NCI-H82 (cell line): Measurements from ENCODE around the gene CDH4.

ENCODE experiments used
- DNase-seq: peaks from one replicate; lab custom pipeline; 2025; lab: John Stamatoyannopoulos, UW

CDH4 gene

GRCh38 chr20:61754976-61755778, 503.1 kb downstream of the CDH4 start:
- DNase-seq = no peak

GRCh38 chr20:61755971-61756845, 504.1 kb downstream of the CDH4 start:
- no peak for DNase-seq

DNA sequence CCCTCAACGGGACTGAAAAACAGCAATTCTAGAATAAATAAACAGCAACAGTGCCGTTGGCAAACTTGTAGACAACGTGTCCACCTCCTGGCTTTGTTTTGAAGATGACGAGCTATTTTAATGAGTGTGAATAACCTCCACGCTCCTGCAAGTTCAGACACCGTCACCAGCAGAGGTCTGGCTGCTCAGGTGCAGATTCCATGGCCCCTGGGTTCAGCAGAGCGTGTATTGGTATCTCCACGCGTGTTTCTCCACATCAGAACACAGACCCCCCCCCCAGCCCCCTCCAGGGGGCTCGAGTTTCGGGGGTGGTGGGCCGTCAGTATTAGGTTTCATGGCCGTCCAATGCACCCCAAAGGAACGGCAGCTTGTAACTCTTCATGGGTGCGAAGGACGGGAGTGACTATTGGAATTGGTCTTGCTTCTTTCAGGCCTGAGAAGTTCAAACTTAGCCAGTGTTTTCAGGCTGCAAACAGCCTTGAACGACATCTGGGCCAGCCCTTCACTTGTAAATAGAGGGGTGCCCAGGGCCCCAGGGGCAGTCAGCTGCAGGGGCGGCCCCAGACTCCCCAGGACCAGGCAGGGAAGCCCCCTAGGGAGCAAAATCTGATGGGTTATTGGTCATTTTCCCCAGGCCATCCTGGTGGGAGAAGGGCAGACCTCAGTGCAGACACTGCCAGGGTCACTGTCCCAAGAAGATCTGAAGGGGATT, 505.1 kb downstream of the CDH4 start:
- no peak for DNase-seq

DNA sequence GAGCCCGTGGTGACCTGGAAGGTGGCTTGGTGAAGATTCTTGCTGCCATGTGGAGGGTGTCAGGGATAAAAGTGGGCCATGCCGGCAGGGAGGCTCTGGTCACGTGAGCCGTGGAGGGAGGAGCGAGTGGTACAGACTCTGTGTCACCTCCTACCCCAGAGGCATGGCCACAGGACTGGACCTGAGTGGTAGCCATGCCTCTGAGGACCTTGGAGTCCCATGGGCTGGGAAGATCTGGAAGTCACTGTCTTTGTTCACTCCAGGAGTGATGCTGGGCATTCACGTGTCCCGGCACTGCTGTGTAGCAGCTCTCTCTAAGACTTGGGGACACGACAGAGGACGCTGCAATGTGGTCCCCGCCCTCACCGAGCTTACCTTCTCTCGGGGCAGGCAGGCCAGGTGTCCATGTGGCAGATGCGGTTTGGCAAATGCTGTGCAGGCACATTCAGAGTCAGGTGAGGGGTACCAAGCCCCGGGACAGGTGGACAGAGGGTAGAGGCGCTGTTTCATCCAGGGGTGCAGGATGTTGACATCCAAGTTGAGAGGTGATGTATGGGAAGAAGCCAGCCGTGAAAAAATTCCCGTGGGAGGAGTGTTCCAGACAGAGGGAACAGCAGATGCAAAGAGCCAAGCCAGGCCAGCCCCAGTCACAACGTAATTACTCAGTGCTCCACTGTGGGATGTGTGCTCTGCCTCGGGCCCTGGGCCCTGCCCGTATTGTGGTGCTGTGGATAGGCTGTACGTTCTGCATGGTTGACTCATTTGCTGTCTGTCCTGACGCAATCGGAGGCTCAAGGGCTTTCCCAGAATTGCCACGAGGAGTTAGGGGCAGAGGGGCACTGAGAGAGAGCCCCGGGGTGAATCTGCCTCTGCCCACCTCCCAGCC, 505.9 kb downstream of the CDH4 start:
- DNase-seq = no peak

GRCh38 chr20:61758564-61759200, 506.6 kb downstream of the CDH4 start:
- DNase-seq = no peak

GRCh38 chr20:61759286-61760065, 507.4 kb downstream of the CDH4 start:
- no peak for DNase-seq

DNA sequence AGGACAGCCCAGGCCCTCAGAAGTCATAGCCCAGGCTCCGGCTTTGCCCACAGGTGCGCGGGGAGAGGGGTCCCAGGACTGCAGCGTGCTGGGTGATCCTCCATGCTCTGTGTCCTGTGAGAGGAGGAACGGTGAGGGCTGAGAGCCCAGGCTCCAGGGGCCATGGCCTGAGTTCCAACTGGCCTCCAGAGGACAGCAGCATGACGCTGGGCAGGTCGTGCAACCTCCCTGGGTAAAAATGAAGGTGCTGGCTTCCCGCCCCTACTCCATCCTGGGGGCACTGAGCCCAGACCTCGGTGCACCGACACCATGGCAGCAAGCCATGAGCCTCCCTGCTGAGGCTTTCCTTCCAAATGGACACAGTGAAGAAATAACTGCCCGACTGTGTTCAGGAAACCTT, 508.3 kb downstream of the CDH4 start:
- no peak for DNase-seq

GRCh38 chr20:61760731-61761130, 508.7 kb downstream of the CDH4 start:
- no peak for DNase-seq

DNA sequence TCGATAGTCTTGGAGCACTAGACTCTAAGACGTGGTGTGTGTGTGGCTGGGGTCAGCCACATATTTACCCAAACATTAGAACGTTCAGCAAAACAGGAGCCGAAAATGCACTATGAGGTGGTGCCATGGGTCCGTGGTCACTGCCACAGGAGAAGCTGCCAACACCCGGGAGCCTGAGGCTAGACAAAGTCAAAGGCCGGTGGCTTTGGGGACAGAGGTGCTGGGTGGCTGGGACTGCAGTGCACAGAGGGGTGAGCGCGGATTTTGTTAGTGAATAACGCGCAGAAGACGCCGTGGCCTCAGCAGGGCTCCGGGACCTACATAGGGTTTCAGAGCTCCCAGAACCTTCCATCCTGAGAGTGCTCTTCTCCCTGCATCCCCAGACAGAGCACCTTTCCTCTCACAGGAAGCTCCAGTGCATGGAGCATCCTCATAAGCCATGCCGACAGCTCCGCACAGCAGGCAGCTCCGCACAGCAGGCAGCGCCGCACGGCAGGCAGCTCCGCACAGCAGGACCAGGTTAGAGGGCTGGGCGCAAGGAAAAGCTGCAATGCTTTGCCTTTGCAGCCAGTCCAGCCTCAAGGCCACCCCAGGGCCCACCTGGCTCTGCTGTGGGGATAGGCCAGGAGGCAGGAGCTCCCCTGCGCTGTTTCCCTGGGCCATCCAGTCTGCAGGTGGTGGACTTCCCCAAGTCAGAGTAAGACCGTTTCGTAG, 509.5 kb downstream of the CDH4 start:
- no peak for DNase-seq

GRCh38 chr20:61762167-61762710, 510.2 kb downstream of the CDH4 start:
- no peak for DNase-seq

DNA sequence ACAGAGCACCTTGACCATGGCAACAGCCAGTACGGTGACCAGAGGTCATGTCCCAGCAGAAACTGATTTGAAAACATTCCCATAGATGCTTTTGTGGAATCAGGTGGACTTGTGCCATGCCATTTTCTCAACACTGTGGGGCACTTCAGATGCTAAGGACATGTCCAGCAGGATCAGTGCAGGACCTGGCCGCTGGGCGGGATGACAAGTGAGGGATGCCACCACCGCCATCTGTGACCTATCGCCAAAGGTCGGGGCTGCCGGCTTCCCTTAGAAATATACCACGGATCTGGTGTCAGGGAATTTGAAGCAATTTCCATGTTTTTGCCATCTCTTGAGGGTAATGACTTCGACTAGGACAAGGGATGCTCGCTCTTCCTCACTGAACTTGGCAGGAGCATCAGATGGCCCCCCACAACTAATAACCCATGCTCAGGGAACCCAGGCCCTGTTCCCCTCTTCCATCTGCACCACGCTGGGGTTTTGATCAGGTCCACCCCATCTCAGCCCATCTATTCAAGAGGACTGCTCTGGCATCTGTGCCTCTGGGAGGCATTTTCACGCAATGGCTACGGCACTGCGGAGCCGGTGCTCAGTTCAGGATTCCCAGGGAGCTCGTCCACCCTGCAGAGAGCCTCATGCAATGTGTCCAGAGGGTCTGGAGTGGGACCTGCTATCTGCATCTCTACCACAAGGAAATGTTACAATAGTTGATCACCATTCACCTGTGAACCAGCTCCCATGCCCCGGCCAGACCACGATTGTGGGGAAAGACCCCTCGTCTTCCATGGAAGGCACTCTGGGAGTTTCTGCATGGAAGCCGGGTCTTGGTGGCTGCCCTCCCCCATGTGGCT, 511.1 kb downstream of the CDH4 start:
- DNase-seq = no peak

GRCh38 chr20:61763740-61764400, 511.8 kb downstream of the CDH4 start:
- no peak for DNase-seq

DNA sequence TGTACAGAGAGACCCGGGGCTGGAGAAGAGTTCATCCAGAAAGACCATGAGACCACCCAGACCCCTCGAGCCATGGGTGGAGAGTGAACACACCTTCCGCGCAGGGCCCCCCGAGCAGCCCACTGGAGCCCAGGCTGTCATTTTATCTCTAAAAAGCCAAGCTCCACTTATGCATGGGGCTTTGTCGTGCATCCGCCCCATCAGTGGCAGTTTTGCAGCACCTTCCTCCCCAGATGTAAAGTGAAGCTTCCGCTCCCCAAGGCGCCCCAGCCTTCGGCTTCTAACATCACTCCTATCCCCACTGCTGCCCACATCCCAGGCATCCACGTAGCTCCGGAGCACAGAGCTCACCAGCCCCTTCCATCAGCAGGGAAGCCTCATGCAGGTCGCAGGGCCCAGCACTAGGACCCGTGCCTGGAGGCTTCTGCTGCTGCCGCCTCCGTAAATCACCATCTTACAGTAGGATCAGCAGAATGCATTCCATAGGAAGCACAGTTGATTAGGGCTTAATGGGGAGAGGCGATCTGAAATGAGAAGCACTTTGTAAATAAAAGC, 512.5 kb downstream of the CDH4 start:
- no peak for DNase-seq

DNA sequence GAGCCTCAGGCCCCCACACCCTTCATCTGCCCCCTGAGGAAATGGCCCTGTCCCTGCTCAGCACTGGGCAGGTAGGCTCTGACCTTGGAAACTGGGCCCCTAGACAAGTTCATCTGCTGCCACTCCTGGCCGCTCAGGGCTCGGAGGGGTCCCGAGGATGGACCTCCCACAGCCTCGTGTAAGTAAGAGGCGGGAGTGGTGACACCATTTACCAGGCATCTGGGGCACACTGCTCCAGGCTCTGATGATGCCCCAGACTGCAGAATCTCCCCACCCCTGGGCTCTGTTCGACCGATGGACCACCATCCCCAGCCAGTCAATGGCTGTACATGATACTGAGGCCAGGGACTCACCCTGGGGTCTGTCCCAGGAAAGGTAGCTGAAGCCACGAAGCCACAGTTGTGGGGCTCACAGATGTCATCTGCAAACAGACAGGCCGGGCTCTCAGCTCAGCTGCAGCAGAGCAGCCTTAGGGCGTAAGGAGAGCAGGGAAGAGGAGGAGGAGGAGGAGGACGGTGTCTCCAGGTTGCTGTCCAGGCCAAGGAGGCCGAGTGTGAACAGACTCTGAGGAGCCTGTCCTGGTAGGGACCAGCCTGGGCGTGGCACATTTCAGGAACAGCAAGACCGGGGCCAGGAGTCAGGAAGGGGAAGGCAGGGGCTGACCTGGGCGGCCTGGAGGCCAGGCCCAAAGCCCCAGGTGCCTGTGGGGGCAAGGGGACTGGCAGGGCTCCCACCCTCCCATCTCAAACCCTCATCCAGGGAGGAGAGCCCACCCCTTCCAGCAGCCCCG, 513.2 kb downstream of the CDH4 start:
- no peak for DNase-seq

GRCh38 chr20:61765871-61766654, 514.0 kb downstream of the CDH4 start:
- DNase-seq = no peak
